ENCODE measurements around the gene SLC2A9.

SLC2A9 gene

GRCh38 chr4:9947168-9948062 lies 73.9 kb downstream of the SLC2A9 start:
- H3F3A ChIP-seq (ENCODE audit: insufficient read depth, low read length): no peaks in the 10 kb centered on the region
- no peaks in the 10 kb centered on the region for H3K9me3 ChIP-seq (replicated peaks; ENCODE audit: insufficient read depth, low read length)
- no peaks in the 10 kb centered on the region for H3K9me2 ChIP-seq (replicated peaks; ENCODE audit: insufficient read depth, low read length)
- no peaks in the 10 kb centered on the region for H3K27me3 ChIP-seq (replicated peaks; ENCODE audit: insufficient read depth, low read length)
- H4K20me1 ChIP-seq (ENCODE audit: insufficient read depth, low read length): no peaks in the 10 kb centered on the region
- no peak overlapping the region for H3K9ac ChIP-seq (ENCODE audit: low read length)
- no peaks in the 10 kb centered on the region for H3K79me2 ChIP-seq (ENCODE audit: low read length)
- no peak overlapping the region for H3K27ac ChIP-seq (ENCODE audit: low read length)
- H2AFZ ChIP-seq (ENCODE audit: low read length): no peak overlapping the region
- H3K4me2 ChIP-seq (ENCODE audit: low read depth, low read length): no peak overlapping the region
- no peaks in the 10 kb centered on the region for H3K4me1 ChIP-seq (ENCODE audit: low read length)
- no peak overlapping the region for H3K4me3 ChIP-seq (ENCODE audit: low read length)
- TF ChIP-seq EZH2phosphoT487 (IDR thresholded peaks at IDR 0.05; ENCODE audit: low read length) (no peak), EZH2 (optimal IDR thresholded peaks at IDR 0.05; ENCODE audit: low read depth, low read length) (no peak)
- TF ChIP-seq, protein P1, sequence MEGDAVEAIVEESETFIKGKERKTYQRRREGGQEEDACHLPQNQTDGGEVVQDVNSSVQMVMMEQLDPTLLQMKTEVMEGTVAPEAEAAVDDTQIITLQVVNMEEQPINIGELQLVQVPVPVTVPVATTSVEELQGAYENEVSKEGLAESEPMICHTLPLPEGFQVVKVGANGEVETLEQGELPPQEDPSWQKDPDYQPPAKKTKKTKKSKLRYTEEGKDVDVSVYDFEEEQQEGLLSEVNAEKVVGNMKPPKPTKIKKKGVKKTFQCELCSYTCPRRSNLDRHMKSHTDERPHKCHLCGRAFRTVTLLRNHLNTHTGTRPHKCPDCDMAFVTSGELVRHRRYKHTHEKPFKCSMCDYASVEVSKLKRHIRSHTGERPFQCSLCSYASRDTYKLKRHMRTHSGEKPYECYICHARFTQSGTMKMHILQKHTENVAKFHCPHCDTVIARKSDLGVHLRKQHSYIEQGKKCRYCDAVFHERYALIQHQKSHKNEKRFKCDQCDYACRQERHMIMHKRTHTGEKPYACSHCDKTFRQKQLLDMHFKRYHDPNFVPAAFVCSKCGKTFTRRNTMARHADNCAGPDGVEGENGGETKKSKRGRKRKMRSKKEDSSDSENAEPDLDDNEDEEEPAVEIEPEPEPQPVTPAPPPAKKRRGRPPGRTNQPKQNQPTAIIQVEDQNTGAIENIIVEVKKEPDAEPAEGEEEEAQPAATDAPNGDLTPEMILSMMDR (IDR thresholded peaks at IDR 0.05; ENCODE audit: low read length): no peak
- no peak for DNase-seq
- H3K36me3 ChIP-seq (replicated peaks; ENCODE audit: insufficient read depth, low read length): no peaks in the 10 kb centered on the region

DNA sequence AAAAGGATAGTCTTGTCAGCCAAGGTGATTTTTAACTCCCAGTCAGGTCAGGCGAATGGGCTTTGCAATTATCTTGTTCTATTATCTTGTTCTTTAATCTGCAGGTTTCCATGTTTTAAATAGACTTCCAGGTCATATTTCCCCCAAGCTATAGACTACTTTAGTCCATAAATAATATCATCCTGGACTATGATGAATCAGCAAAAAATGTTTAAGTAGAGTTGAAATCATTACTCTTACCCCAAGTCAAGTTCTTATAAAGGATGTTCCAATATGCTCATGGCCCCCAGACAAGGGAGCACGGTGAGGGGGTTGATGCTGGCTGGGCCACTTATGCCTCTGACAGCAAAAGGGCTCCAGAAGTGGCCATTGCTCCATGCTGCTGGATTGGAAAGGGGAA lies 75.1 kb downstream of the SLC2A9 start:
- H3K27me3 ChIP-seq (replicated peaks; ENCODE audit: insufficient read depth, low read length): no peaks in the 10 kb centered on the region

GRCh38 chr4:9944431-9945425 lies 76.6 kb downstream of the SLC2A9 start:
- no peak overlapping the region for H3K4me2 ChIP-seq (ENCODE audit: low read depth, low read length)
- TF ChIP-seq EZH2 (optimal IDR thresholded peaks at IDR 0.05; ENCODE audit: low read depth, low read length): no peak
- TF ChIP-seq EZH2phosphoT487 (IDR thresholded peaks at IDR 0.05; ENCODE audit: low read length): no peak
- TF ChIP-seq, protein P1 (IDR thresholded peaks at IDR 0.05; ENCODE audit: low read length): no peak

More for the DNA sequence above, 75.1 kb downstream of the SLC2A9 start:
- TF ChIP-seq EZH2 (optimal IDR thresholded peaks at IDR 0.05; ENCODE audit: low read depth, low read length) (no peak), EZH2phosphoT487 (IDR thresholded peaks at IDR 0.05; ENCODE audit: low read length) (no peak)
- TF ChIP-seq, protein P1 (IDR thresholded peaks at IDR 0.05; ENCODE audit: low read length): no peak
- H3K4me3 ChIP-seq (ENCODE audit: low read length): no peak overlapping the region
- no peak overlapping the region for H3K27ac ChIP-seq (ENCODE audit: low read length)
- no peaks in the 10 kb centered on the region for H3K9me3 ChIP-seq (replicated peaks; ENCODE audit: insufficient read depth, low read length)
- no peaks in the 10 kb centered on the region for H3K79me2 ChIP-seq (ENCODE audit: low read length)
- no peak overlapping the region for H2AFZ ChIP-seq (ENCODE audit: low read length)
- no peak for DNase-seq
- H3K9ac ChIP-seq (ENCODE audit: low read length): no peak overlapping the region
- H3F3A ChIP-seq (ENCODE audit: insufficient read depth, low read length): no peaks in the 10 kb centered on the region
- H3K36me3 ChIP-seq (replicated peaks; ENCODE audit: insufficient read depth, low read length): no peaks in the 10 kb centered on the region
- no peak overlapping the region for H3K4me2 ChIP-seq (ENCODE audit: low read depth, low read length)
- no peaks in the 10 kb centered on the region for H3K9me2 ChIP-seq (replicated peaks; ENCODE audit: insufficient read depth, low read length)
- no peaks in the 10 kb centered on the region for H3K4me1 ChIP-seq (ENCODE audit: low read length)
- no peaks in the 10 kb centered on the region for H4K20me1 ChIP-seq (ENCODE audit: insufficient read depth, low read length)

More at GRCh38 chr4:9944431-9945425, 76.6 kb downstream of the SLC2A9 start:
- H2AFZ ChIP-seq (ENCODE audit: low read length): no peak overlapping the region
- no peak overlapping the region for H3K27ac ChIP-seq (ENCODE audit: low read length)
- H3K9me3 ChIP-seq (replicated peaks; ENCODE audit: insufficient read depth, low read length): no peaks in the 10 kb centered on the region
- H3K4me3 ChIP-seq (ENCODE audit: low read length): no peak overlapping the region
- no peaks in the 10 kb centered on the region for H3K79me2 ChIP-seq (ENCODE audit: low read length)
- H3K27me3 ChIP-seq (replicated peaks; ENCODE audit: insufficient read depth, low read length): no peaks in the 10 kb centered on the region
- H3K9me2 ChIP-seq (replicated peaks; ENCODE audit: insufficient read depth, low read length): no peaks in the 10 kb centered on the region
- no peak overlapping the region for H3K9ac ChIP-seq (ENCODE audit: low read length)
- no peak for DNase-seq
- no peaks in the 10 kb centered on the region for H4K20me1 ChIP-seq (ENCODE audit: insufficient read depth, low read length)
- H3F3A ChIP-seq (ENCODE audit: insufficient read depth, low read length): no peaks in the 10 kb centered on the region
- H3K4me1 ChIP-seq (ENCODE audit: low read length): no peaks in the 10 kb centered on the region
- H3K36me3 ChIP-seq (replicated peaks; ENCODE audit: insufficient read depth, low read length): no peaks in the 10 kb centered on the region
